Measurements from ENCODE around the gene LCT.

Gene LCT

DNA sequence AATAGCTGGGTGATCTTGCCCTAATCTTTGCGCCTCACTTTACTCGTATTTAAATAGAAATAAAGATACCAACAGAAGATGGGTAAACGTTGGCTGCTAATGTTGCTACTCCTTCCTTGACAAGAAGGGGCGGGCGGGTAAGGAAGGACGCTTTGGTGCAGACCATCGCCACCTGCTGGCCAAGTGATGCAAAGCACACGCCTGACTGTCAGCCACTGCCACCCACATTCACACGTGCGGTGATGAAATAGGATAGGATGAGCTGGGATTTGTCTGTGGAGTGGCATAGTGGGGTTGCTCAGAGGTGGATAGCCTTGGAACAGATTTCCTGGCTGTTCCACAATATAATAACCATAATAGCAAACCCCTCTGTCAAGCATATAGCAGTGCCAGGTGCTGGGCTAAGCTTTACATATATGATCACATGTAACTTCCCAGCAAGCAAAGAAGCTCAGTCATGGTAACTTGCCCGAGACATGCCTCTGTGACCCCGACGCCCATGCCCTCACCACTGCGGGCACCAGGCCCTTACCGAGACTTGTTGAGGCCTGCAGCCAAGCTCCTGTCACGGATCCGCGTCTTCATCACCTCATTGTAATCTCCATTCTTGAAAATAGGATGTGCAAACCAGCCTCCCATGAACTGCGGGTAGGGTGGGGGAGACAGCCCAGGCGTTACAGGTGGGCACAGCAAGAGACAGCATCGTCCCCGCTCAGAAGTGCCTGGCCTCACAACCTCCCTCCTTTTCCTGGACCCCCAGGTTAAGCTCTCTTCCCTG lies 39.3 kb downstream of the LCT start:
- peak; percentile 78 for DNase-seq

GRCh38 chr2:135796606-135797005 lies 40.4 kb downstream of the LCT start:
- DNase-seq, result no peak

- DNase-seq, result peak; percentile 48
These were observed 41.3 kb downstream of the LCT start for GRCh38 chr2:135795641-135796040.

GRCh38 chr2:135792401-135793150 lies 44.4 kb downstream of the LCT start:
- no peak for DNase-seq

DNA sequence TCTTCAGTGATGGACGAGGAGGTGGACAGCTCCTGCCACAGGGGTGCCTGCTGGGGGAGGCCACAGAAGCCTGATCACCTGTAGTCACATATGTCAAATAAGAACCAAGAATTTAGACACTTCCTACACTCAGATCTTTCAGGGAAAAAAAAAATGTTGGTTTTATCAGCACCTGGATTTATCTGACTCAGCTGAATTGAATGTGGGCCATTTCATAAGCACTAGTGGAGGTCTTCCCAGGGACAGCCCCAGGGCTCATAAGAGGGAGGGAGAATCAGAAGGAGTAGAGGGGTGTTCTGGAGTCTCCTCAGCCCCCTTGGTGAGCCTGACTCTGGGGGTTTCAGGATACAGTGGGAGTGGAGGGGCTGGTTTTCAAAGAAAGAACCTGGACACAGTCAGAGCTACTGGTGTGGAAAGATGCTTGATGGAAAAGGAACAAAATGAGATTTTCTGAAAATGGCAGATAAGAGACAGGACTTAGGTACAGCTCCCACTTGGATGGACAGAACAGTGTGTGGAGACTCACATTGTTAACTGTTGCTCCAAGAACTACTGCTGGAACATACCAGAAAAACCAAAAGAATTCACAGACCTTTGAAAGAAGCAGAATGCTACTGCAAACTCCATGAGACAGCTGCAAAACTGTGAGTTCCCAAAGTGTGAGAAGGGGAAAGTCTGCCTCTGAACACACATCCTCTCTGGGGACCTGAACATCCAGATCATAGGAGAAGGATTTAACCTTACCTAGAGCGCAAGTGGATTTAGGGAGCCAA lies 45.4 kb downstream of the LCT start:
- DNase-seq, result no peak

- DNase-seq, result no peak
These were observed 46.6 kb downstream of the LCT start for GRCh38 chr2:135790423-135790822.

DNA sequence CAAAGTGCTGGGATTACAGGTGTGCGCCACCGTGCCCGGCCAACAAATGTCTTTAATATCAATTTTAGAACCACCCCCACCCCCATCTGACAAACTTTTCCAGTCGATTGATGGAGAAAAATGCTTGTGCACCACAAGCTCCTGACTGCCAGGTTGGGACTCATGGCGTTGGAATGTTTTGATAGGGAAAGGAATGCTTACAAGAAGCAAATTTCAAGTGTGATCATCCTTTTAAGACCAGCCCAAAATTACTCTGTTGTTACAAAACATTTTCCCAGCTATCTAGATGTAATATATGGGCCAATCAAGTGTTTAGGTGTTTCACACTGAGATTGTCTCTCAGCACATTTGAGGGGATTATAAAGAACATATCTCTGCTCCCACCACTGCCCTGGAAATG lies 50.2 kb downstream of the LCT start:
- no peak for DNase-seq

- peak; percentile 7 for DNase-seq
These were observed 52.0 kb downstream of the LCT start for GRCh38 chr2:135785032-135785431.

GRCh38 chr2:135783439-135783838 lies 53.5 kb downstream of the LCT start:
- no peak for DNase-seq

DNA sequence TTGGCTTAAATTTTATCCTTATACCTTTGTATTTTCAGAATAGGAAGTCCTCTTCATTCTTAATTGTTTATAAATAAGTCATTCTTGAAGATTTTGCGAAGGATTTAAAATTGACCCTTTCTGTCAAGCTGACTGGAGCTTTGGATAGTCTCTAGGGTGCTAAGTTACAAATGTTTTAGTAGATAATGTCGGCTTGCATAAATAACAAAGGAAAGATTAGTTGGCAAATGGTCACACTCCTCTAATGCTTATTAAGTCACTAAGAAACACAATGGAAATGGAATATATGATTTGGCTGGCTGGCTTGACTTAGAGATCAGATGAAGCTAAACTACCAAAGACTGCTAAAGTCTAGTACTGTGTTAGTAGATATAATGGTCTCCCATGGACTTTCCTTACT lies 54.8 kb downstream of the LCT start:
- DNase-seq, result no peak

DNA sequence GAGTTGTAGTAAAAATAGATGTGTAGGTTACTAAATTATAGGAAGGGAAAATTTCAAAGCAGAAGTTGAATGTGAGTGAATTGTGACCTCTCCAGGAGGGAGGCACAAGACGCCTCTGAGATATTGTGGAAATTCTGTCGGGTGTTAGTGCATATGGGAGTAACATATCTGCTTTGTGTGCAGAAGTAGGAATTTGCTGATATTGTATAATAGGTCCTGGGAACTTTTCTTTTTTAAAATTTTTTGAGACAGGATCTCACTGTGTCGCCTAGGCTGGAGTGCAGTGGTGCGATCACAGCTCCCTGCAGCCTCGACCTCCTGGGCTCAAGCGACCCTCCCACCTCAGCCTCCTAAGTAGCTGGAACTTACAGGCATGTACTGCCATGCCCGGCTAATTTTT lies 60.6 kb downstream of the LCT start:
- no peak for DNase-seq

DNA sequence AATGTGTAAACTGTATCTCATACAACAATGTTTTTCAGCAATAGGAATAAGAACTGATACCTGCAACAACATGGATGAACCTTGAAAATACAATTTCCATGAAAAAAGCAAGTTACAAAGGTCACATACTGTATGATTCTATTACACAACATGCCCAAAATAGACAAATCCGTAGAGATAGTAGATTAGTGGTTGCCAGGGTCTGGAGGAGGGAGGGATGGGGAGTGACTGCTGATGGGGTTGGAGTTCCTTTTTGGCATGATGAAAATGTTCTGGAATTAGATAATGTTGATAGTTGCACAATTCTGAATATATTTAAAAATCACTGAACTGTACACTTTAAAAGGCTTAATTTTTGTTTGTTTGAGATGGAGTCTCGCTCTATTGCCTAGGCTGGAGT lies 61.6 kb downstream of the LCT start:
- DNase-seq, result no peak

- DNase-seq, result peak; percentile 55
These were observed 63.1 kb downstream of the LCT start for GRCh38 chr2:135773917-135774316.

DNA sequence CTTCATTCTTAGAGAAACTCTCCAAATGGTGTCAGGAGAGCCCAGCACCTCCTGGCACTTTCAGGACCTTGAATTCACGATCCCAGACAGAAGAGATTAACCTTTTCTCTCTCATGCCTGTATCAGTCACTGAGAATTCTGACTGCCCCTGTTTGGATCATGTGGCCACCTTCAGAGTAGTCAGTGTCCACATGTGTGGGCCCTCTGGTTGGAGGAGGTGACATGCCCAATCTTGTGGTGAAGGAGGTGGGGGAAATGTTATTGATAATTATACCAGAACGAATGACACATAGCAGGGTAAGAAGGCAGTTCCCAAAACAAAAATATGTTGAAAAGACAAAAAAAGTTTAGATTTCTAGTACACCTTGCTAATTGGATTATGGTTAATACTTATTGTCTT lies 63.7 kb downstream of the LCT start:
- DNase-seq, result no peak

GRCh38 chr2:135768863-135769262 lies 68.1 kb downstream of the LCT start:
- no peak for DNase-seq

GRCh38 chr2:135762530-135762929 lies 74.5 kb downstream of the LCT start:
- DNase-seq, result no peak

- DNase-seq, result peak; percentile 14
These were observed 75.0 kb downstream of the LCT start for GRCh38 chr2:135762022-135762421.

- DNase-seq, result no peak
These were observed 80.3 kb downstream of the LCT start for GRCh38 chr2:135756692-135757091.

DNA sequence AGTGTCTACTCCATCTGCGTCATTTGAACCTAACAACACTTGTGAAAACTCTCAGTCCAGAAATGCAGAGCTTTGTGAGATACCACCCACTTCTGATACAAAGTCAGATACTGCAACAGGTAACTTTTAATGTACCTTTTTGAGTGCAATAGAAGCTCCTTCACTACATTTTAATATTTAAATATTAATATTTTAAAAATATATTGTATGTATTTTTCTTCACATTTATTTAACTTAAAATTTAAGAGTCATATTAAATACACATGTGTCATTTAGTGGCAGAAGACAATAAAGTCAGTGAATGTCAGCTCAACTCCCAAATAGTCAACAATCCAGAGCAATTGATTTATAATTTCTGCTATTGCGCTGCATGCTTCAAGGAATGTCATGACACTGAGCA lies 81.4 kb downstream of the LCT start:
- no peak for DNase-seq

- DNase-seq, result no peak
These were observed 91.4 kb downstream of the LCT start for GRCh38 chr2:135745545-135745944.

DNA sequence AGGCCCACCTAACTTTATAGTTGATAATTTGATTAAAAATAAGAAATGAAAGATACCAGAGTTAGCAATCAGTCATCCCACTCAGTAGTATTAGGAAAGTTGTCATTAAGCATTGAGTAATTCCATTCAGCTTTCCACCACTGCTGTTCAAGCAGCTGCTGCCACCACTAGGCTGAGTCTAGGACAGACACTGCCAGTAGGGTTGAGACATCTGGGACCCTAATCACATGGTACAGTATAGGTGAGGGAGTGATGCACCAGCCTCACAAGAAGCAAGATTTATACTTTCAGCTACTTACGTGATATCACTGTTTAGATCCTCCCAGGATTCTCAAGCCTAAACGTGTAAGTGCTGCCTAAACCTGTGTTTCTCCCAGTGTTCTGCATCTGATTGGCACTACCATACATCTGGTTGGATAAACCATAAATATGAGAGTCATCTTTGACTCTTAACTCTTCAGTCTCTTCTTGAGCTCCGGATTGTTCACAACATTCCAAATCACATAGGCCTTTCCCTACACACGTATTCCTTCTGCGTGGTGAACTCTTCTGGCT lies 92.1 kb downstream of the LCT start:
- peak; percentile 44 for DNase-seq

DNA sequence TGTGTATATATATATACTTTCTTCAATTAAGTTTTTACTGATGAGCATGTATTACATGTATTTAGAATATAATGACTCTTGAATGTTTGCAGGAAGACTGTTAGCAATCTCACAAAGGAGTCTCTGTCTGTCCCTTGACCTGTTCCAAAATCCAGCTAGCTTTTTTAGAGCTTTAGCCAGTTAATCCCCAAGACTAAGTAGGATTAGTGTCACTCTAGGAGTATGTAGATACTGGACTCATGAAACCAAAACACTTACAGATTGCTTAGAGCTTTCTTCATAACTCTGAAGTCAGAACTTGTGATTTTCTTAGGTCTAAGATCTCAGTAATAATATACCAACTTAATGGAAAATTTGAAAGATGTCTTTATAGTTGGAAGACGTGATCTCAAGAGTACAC lies 93.1 kb downstream of the LCT start:
- peak; percentile 8 for DNase-seq

DNA sequence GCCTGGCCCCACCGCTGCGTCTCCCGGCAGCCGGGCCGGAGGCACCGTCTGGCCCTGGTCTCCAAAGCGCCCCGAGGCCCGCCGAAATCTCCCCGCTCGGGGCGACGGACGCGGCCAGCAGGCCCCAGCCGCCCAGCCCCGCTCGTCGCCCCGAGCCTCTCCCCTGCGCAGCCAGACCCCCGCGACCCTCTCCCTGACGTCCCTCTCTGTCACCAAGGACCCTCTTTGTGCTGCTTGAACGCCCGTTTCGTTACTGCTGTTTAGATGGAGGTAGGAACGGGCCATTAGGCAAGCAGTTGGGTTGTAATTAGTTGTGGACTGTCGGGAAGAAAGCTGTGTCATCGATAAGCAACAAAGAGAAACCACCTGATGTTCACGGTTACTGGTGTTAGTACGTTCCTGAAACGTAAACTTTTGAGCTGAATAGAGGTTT lies 94.6 kb downstream of the LCT start:
- DNase-seq, result no peak
